Adrenal gland (tissue), 5 donors: ENCODE results near the gene BPI.

Experiments
- POLR2A ChIP-seq, 2 donors: fragments of 450-650 bp; IDR thresholded peaks; one replicate each; pipeline ENCODE4 v1.6.1; 2017; ENCODE audit warnings: antibody characterized with exemption in 2 of 2, mild to moderate bottlenecking in 2 of 2, moderate library complexity in 1 of 2
- TF ChIP-seq, protein P1 (sequence below), 6 experiments: fragments of 450-650 bp in 4 of 6; fragments of 200-600 bp in 2 of 6; sonication (generic) in 1 of 6; IDR thresholded peaks; 1 replicate in 5 of 6; 2 replicates in 1 of 6; pipeline versions ENCODE4 v1.5.1 to v1.8.0; 2016 to 2021; ENCODE audit warnings: antibody characterized with exemption in 6 of 6, mild to moderate bottlenecking in 2 of 6, moderate library complexity in 1 of 6
- donor health status: DM: no; HTN: no; CAD: no.

DNA sequence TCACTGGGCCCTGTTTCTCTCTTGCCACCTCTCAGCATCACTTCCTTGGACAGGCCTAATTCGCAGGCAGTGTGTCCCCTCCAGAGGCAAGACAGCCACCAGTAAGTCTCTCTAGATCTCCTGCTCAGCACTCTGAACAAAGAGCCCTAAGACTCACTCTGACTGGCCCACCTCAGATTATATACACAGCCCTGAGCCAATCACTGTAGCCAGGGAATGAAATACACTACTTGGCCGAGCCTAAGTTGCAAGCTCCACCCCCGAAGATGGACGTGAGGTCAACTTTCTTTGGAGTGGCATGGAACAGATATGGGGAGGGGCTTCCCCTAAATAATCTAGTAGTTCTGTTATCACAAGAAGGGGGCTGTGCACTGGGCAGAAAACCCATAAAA lies 4.1 kb downstream of the BPI start:
- TF ChIP-seq, protein P1, sequence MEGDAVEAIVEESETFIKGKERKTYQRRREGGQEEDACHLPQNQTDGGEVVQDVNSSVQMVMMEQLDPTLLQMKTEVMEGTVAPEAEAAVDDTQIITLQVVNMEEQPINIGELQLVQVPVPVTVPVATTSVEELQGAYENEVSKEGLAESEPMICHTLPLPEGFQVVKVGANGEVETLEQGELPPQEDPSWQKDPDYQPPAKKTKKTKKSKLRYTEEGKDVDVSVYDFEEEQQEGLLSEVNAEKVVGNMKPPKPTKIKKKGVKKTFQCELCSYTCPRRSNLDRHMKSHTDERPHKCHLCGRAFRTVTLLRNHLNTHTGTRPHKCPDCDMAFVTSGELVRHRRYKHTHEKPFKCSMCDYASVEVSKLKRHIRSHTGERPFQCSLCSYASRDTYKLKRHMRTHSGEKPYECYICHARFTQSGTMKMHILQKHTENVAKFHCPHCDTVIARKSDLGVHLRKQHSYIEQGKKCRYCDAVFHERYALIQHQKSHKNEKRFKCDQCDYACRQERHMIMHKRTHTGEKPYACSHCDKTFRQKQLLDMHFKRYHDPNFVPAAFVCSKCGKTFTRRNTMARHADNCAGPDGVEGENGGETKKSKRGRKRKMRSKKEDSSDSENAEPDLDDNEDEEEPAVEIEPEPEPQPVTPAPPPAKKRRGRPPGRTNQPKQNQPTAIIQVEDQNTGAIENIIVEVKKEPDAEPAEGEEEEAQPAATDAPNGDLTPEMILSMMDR (IDR thresholded peaks at IDR 0.05): no peak
- no peak for TF ChIP-seq POLR2A (IDR thresholded peaks at IDR 0.05)
